Panc1 (cell line): ENCODE measurements around the gene ZNF107. TPM values are rescaled to one million over a fixed set of nuclear protein-coding genes. Genes with fewer than 3 reads are reported as not detected.

Experiments used
- ATAC-seq: fragments of 200-7000 bp; cut with Tn5 transposase; 2 replicates; pipeline ENCODE4 v1.9.1; 2020; ENCODE audit warnings: mild to moderate bottlenecking, moderate library complexity
- BruUV-seq: library from RNA; stranded (reverse); fragments of 400-500 nt; replicated peaks from 2 replicates; lab custom pipeline; 2021; lab: Mats Ljungman, UMichigan
- CTCF ChIA-PET: fragments of 300-600 bp; sonication (Branson Sonifier 250); formaldehyde crosslinking; loops from one replicate; lab custom pipeline; 2022; ENCODE audit warnings: antibody characterized with exemption; lab: Charles Lee
- POLR2A ChIA-PET: fragments of 300-600 bp; sonication (Branson Sonifier 250); formaldehyde crosslinking; loops from one replicate; lab custom pipeline; 2022; ENCODE audit warnings: antibody characterized with exemption; lab: Charles Lee
- DNase-seq: peaks from one replicate; pipeline ENCODE4 v3.0.0-alpha.2; 2010; ENCODE audit warnings: low read depth, low spot score
- H3K27ac ChIP-seq: 2 replicates; pipeline ENCODE4 v1.5.1; 2011; ENCODE audit warnings: mild to moderate bottlenecking, low read length, inconsistent platforms
- H3K27me3 ChIP-seq: fragments of 200-500 bp; sonication (Bioruptor generic); 2 replicates; pipeline ENCODE4 v1.6.0; 2014; ENCODE audit warnings: low read length, inconsistent platforms; ENCODE audit not compliant: control insufficient read depth, insufficient read depth
- H3K36me3 ChIP-seq: fragments of 200-500 bp; sonication (Bioruptor generic); 2 replicates; pipeline ENCODE4 v1.5.1; 2014; ENCODE audit warnings: inconsistent platforms, mild to moderate bottlenecking, low read length, moderate library complexity; ENCODE audit not compliant: control insufficient read depth, insufficient read depth
- H3K4me1 ChIP-seq: 2 replicates; pipeline ENCODE4 v1.5.1; 2011; ENCODE audit warnings: inconsistent platforms, mild to moderate bottlenecking, low read length, moderate library complexity; ENCODE audit not compliant: control insufficient read depth, insufficient read depth
- H3K4me3 ChIP-seq, 2 experiments: 2 replicates each; pipeline ENCODE4 v1.5.1; 2011 to 2012; ENCODE audit warnings: low read depth in 2 of 2, low read length in 2 of 2, mild to moderate bottlenecking in 2 of 2, inconsistent platforms in 1 of 2, moderate library complexity in 1 of 2
- H3K9me3 ChIP-seq: fragments of 200-500 bp; sonication (Bioruptor generic); 2 replicates; pipeline ENCODE4 v1.5.1; 2014; ENCODE audit warnings: low read depth, mild to moderate bottlenecking, inconsistent platforms, low read length, moderate library complexity; ENCODE audit not compliant: control insufficient read depth, insufficient read depth
- POLR2AphosphoS5 ChIP-seq: IDR thresholded peaks from 2 replicates; pipeline ENCODE4 v1.6.1; 2012; ENCODE audit warnings: mild to moderate bottlenecking, low read depth, low read length, moderate library complexity
- SIN3A ChIP-seq: IDR thresholded peaks from 2 replicates; pipeline ENCODE4 v1.6.1; 2012; ENCODE audit warnings: low read depth, mild to moderate bottlenecking, low read length, moderate library complexity, borderline replicate concordance; ENCODE audit not compliant: insufficient read depth
- TCF7L2 ChIP-seq: IDR thresholded peaks from 2 replicates; pipeline ENCODE4 v1.6.1; 2011; ENCODE audit warnings: mild to moderate bottlenecking, low read depth, low read length, inconsistent platforms
- in situ Hi-C: cut with HindIII; loops from 2 replicates; pipeline ENCODE4 v1.10.0; 2016; ENCODE audit warnings: low sequenced_read_pairs, low pct_unique_long_range_greater_than_20kb
- intact Hi-C: fragments of 100-400 bp; cut with micrococcal nuclease; formaldehyde crosslinking; loops from one replicate; pipeline ENCODE4 v1.10.0; 2022; ENCODE audit not compliant: unreplicated experiment
- total RNA-seq: library from RNA; stranded (reverse); gene quantifications from one replicate; pipeline ENCODE4 v1.2.1, GENCODE V29; 2021; ENCODE audit not compliant: unreplicated experiment
- TF ChIP-seq, protein P1 (sequence below): fragments of 450-650 bp; IDR thresholded peaks from 2 replicates; pipeline ENCODE4 v1.5.1; 2017; ENCODE audit warnings: mild to moderate bottlenecking
- TF ChIP-seq, protein P2 (sequence below), 2 experiments: IDR thresholded peaks; 2 replicates each; pipeline ENCODE4 v1.6.1; 2011 to 2012; ENCODE audit warnings: low read depth in 2 of 2, control low read depth in 1 of 2, low read length in 1 of 2, mild to moderate bottlenecking in 1 of 2, moderate library complexity in 1 of 2; ENCODE audit not compliant: insufficient read depth in 1 of 2

ZNF107 gene
- total RNA-seq, 1 experiment from 2014 or later: 11.1 TPM

DNA sequence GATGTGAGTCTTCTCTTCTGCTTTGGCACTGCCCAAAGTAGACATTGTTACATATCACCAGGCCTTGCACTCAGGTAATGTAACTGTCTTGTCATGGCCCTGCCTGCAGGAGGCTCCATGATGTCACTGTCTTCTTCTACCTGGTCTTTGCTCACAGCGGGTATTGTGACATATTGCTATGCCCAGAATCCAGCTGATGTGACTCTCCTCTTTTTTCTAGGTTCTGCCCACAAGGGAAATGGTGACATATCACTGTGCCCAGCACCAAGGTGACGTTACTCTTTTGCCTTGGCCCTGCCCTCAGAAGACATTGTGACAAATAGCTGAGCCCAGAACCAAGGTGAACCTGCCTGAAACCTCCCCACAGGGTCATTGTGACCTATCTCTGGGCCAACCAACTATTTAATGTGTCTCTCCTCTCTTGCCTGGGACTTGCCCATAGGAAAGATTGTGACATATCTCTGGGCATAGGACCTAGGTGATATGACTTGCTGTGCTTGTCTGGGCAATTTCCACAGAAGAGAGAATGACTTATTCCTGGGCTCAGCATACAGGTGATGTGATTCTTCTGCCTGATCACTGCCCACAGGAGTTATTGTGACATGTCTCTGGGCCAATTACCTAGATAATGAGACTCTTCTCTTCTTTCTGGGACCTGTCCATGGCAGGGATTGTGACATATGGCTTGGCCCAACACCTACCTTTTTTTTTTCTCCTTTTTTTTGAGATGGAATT, 26.5 kb upstream of the ZNF107 start:
- H3K4me3 ChIP-seq: no peak overlapping the region
- H3K27me3 ChIP-seq: no peaks in the 10 kb centered on the region
- H3K4me1 ChIP-seq: no peaks in the 10 kb centered on the region
- H3K9me3 ChIP-seq: no peaks in the 10 kb centered on the region
- TF ChIP-seq POLR2AphosphoS5: no peak
- intact Hi-C loops: no loop called here
- CTCF ChIA-PET: no interaction called here
- DNase-seq: no peak
- in situ Hi-C loops: no loop called here
- ATAC-seq: no peak
- POLR2A ChIA-PET: interaction anchor here (0.6 kb wide), 1 partner anchor 83 kb away, joined by 5 read pairs; no protein-coding TSS in a partner anchor
- no peak overlapping the region for H3K27ac ChIP-seq
- H3K36me3 ChIP-seq: no peaks in the 10 kb centered on the region
- BruUV-seq: no TSS peak

DNA sequence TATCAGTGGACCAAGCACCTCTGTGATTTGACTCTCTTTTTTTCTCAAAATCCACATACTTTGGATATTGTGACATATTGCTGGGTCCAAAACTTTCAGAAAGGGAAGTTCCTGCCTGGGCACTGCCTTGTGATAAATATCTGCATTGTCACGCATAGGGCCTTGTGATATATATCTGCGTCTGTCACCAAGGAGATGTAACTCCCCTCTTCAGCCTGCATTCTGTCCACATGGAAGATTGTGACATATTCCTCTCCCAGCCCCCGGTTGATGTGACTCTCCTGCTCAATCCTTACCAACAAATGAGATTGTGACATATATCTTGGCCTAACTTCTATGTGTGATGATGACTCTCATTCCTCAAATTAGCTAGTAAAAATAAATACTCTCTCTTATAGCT, 25.4 kb upstream of the ZNF107 start:
- Histone ChIP-seq H3K4me3 (no peak overlapping the region), H3K27ac (no peak overlapping the region), H3K4me1 (no peaks in the 10 kb centered on the region), H3K27me3 (no peaks in the 10 kb centered on the region), H3K36me3 (no peaks in the 10 kb centered on the region), H3K9me3 (no peaks in the 10 kb centered on the region)
- CTCF ChIA-PET: no interaction called here
- DNase-seq (no peak), ATAC-seq (no peak)
- in situ Hi-C loops: no loop called here
- intact Hi-C loops: no loop called here
- TF ChIP-seq, protein P1, sequence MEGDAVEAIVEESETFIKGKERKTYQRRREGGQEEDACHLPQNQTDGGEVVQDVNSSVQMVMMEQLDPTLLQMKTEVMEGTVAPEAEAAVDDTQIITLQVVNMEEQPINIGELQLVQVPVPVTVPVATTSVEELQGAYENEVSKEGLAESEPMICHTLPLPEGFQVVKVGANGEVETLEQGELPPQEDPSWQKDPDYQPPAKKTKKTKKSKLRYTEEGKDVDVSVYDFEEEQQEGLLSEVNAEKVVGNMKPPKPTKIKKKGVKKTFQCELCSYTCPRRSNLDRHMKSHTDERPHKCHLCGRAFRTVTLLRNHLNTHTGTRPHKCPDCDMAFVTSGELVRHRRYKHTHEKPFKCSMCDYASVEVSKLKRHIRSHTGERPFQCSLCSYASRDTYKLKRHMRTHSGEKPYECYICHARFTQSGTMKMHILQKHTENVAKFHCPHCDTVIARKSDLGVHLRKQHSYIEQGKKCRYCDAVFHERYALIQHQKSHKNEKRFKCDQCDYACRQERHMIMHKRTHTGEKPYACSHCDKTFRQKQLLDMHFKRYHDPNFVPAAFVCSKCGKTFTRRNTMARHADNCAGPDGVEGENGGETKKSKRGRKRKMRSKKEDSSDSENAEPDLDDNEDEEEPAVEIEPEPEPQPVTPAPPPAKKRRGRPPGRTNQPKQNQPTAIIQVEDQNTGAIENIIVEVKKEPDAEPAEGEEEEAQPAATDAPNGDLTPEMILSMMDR: no peak
- TF ChIP-seq SIN3A (no peak), TCF7L2 (no peak)
- POLR2A ChIA-PET: no interaction called here
- no TSS peak for BruUV-seq

DNA sequence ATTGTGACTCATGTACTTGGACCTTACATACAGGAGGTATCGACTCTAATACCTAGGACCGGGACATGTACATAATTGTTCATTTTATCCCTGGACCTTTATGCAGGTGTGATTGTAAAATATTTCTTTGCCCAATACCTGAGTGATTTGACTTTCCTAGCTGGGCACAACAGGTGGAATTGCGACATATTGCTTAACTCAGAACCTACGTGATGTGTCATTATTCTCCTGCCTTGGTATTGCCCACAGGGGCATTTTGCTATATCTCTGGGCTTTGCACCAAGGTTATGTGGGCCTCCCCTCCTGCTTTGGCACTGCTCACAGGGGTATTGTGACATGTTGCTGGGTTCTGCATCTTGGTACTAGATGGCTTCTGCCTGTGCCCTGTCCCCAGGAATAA, 23.9 kb upstream of the ZNF107 start:
- CTCF ChIA-PET: no interaction called here
- TF ChIP-seq SIN3A: no peak
- TF ChIP-seq TCF7L2: no peak
- TF ChIP-seq POLR2AphosphoS5: no peak
- TF ChIP-seq, protein P2, sequence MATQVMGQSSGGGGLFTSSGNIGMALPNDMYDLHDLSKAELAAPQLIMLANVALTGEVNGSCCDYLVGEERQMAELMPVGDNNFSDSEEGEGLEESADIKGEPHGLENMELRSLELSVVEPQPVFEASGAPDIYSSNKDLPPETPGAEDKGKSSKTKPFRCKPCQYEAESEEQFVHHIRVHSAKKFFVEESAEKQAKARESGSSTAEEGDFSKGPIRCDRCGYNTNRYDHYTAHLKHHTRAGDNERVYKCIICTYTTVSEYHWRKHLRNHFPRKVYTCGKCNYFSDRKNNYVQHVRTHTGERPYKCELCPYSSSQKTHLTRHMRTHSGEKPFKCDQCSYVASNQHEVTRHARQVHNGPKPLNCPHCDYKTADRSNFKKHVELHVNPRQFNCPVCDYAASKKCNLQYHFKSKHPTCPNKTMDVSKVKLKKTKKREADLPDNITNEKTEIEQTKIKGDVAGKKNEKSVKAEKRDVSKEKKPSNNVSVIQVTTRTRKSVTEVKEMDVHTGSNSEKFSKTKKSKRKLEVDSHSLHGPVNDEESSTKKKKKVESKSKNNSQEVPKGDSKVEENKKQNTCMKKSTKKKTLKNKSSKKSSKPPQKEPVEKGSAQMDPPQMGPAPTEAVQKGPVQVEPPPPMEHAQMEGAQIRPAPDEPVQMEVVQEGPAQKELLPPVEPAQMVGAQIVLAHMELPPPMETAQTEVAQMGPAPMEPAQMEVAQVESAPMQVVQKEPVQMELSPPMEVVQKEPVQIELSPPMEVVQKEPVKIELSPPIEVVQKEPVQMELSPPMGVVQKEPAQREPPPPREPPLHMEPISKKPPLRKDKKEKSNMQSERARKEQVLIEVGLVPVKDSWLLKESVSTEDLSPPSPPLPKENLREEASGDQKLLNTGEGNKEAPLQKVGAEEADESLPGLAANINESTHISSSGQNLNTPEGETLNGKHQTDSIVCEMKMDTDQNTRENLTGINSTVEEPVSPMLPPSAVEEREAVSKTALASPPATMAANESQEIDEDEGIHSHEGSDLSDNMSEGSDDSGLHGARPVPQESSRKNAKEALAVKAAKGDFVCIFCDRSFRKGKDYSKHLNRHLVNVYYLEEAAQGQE (IDR thresholded peaks at IDR 0.05; ENCODE audit: insufficient read depth in 1 of 2, low read depth in 2 of 2, low read length in 1 of 2): no peak
- TF ChIP-seq, protein P1: no peak
- no peak for ATAC-seq
- Histone ChIP-seq H3K27me3 (no peaks in the 10 kb centered on the region), H3K4me1 (no peaks in the 10 kb centered on the region), H3K4me3 (no peak overlapping the region), H3K27ac (no peak overlapping the region), H3K36me3 (no peaks in the 10 kb centered on the region), H3K9me3 (no peaks in the 10 kb centered on the region)
- in situ Hi-C loops (no loop called here), intact Hi-C loops (no loop called here)
- POLR2A ChIA-PET: no interaction called here
- BruUV-seq: no TSS peak
- no peak for DNase-seq
